K562 (cell line): ENCODE measurements around the gene ARHGEF3.

ENCODE experiments used
- CTCF ChIP-seq, 3 experiments: IDR thresholded peaks in 2 of 3; conservative IDR thresholded peaks in 1 of 3; 2 replicates each; pipeline ENCODE4 v1.5.1; 2011 to 2012; ENCODE audit warnings: low read length in 3 of 3, mild to moderate bottlenecking in 3 of 3, control low read depth in 2 of 3, improper control_type of control experiment in 1 of 3, inconsistent platforms in 1 of 3, low read depth in 1 of 3, mixed read lengths in 1 of 3, moderate library complexity in 1 of 3; ENCODE audit not compliant: insufficient read depth in 2 of 3
- ELF2 ChIP-seq: fragments of 250-450 bp; sonication (Bioruptor Pico); IDR thresholded peaks from 2 replicates; pipeline ENCODE4 v1.5.0; 2021; ENCODE audit warnings: mild to moderate bottlenecking
- ELK1 ChIP-seq: sonication (generic); formaldehyde crosslinking; IDR thresholded peaks from 2 replicates; pipeline ENCODE4 v1.8.1; 2022; ENCODE audit warnings: missing genetic modification reagents
- FOXK1 ChIP-seq: sonication (generic); formaldehyde crosslinking; IDR thresholded peaks from 2 replicates; pipeline ENCODE4 v1.8.0; 2022; ENCODE audit warnings: missing genetic modification reagents, mild to moderate bottlenecking, borderline replicate concordance
- GATAD2A ChIP-seq: fragments of 450-650 bp; IDR thresholded peaks from 2 replicates; pipeline ENCODE4 v1.6.1; 2017
- MTA2 ChIP-seq: fragments of 450-650 bp; IDR thresholded peaks from 2 replicates; pipeline ENCODE4 v1.6.1; 2016; ENCODE audit warnings: low read depth
- NFYB ChIP-seq: IDR thresholded peaks from 2 replicates; pipeline ENCODE4 v1.6.1; 2011; ENCODE audit warnings: mild to moderate bottlenecking, moderate library complexity; ENCODE audit not compliant: insufficient read length; ENCODE audit errors: extremely low read depth
- SMAD1 ChIP-seq: fragments of 150-350 bp; IDR thresholded peaks from 2 replicates; pipeline ENCODE4 v1.6.1; 2014; ENCODE audit warnings: low read length, low read depth; ENCODE audit not compliant: partially characterized antibody
- TARDBP ChIP-seq: fragments of 450-650 bp; IDR thresholded peaks from 2 replicates; pipeline ENCODE4 v1.6.1; 2016
- TCF7 ChIP-seq: sonication (generic); IDR thresholded peaks from 2 replicates; pipeline ENCODE4 v1.6.1; 2016; ENCODE audit warnings: antibody characterized with exemption, borderline replicate concordance
- ZNF174 ChIP-seq: fragments of 250-450 bp; sonication (Bioruptor Pico); IDR thresholded peaks from 2 replicates; pipeline ENCODE4 v1.4.0; 2020; ENCODE audit warnings: mild to moderate bottlenecking
- ZNF395 ChIP-seq: fragments of 200-800 bp; sonication (Bioruptor generic); IDR thresholded peaks from 2 replicates; pipeline ENCODE4 v1.6.1; 2017; ENCODE audit warnings: missing genetic modification characterization, missing compliant biosample characterization

GRCh38 chr3:56776556-56776950, 25.2 kb downstream of the ARHGEF3 start:
- no peak for TF ChIP-seq CTCF (IDR thresholded peaks at IDR 0.05 in 2 of 3, conservative IDR thresholded peaks at IDR 0.05 in 1 of 3; ENCODE audit: insufficient read depth in 2 of 3, low read depth in 1 of 3, low read length in 3 of 3)
- TF ChIP-seq ELK1 (CRISPR knock-in tag) = no peak
- TF ChIP-seq NFYB = no peak
- no peak for TF ChIP-seq TCF7
- no peak for TF ChIP-seq ZNF395 (CRISPR knock-in tag)
- no peak for TF ChIP-seq FOXK1 (CRISPR knock-in tag)
- TF ChIP-seq ZNF174 = no peak
- TF ChIP-seq SMAD1 = no peak
- no peak for TF ChIP-seq TARDBP
- no peak for TF ChIP-seq MTA2
- TF ChIP-seq GATAD2A = no peak
- TF ChIP-seq ELF2 = no peak
